Retinal pigment epithelial cell (primary cell): ENCODE measurements around the gene TUBB.

Experiments used
- DNase-seq: peaks from one replicate; pipeline ENCODE4 v3.0.0-alpha.2; 2010; ENCODE audit warnings: low read depth
- H3K4me3 ChIP-seq: 2 replicates; pipeline ENCODE4 v1.5.1; 2011; ENCODE audit warnings: mild to moderate bottlenecking, low read length, control low read depth, moderate library complexity
- TF ChIP-seq, protein P1 (sequence below): conservative IDR thresholded peaks from 2 replicates; pipeline ENCODE4 v1.5.1; 2011; ENCODE audit warnings: low read depth, low read length, control low read depth, inconsistent platforms

The TUBB gene

DNA sequence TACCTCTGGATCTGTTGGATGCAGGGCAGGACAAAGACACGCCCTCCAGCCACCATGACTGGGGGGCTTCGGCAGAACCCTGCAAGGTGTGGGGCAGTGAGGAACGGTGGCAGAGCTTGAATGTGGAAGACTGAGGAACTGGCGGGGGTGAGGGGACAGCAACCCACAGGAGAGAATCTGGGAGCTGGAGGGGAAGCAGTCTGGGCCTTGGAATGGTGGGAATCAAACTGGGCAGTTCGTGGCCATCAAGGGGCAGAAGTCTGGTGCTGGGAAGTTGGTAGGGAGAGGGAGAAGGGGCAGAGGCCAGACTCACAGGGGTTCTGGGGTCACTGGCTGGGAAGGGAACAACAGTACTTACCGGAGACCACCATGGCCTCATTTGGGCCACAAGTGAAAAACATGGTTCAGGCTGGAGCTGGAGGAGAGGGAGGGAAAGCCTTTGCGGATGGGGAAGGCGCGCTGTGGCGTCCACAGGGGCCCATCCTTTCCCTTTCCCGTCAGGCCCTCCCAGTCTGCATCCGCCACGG lies 21.7 kb downstream of the TUBB start:
- H3K4me3 ChIP-seq: peak overlapping the region; percentile 100
- TF ChIP-seq, protein P1, sequence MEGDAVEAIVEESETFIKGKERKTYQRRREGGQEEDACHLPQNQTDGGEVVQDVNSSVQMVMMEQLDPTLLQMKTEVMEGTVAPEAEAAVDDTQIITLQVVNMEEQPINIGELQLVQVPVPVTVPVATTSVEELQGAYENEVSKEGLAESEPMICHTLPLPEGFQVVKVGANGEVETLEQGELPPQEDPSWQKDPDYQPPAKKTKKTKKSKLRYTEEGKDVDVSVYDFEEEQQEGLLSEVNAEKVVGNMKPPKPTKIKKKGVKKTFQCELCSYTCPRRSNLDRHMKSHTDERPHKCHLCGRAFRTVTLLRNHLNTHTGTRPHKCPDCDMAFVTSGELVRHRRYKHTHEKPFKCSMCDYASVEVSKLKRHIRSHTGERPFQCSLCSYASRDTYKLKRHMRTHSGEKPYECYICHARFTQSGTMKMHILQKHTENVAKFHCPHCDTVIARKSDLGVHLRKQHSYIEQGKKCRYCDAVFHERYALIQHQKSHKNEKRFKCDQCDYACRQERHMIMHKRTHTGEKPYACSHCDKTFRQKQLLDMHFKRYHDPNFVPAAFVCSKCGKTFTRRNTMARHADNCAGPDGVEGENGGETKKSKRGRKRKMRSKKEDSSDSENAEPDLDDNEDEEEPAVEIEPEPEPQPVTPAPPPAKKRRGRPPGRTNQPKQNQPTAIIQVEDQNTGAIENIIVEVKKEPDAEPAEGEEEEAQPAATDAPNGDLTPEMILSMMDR: no peak
- DNase-seq: no peak

DNA sequence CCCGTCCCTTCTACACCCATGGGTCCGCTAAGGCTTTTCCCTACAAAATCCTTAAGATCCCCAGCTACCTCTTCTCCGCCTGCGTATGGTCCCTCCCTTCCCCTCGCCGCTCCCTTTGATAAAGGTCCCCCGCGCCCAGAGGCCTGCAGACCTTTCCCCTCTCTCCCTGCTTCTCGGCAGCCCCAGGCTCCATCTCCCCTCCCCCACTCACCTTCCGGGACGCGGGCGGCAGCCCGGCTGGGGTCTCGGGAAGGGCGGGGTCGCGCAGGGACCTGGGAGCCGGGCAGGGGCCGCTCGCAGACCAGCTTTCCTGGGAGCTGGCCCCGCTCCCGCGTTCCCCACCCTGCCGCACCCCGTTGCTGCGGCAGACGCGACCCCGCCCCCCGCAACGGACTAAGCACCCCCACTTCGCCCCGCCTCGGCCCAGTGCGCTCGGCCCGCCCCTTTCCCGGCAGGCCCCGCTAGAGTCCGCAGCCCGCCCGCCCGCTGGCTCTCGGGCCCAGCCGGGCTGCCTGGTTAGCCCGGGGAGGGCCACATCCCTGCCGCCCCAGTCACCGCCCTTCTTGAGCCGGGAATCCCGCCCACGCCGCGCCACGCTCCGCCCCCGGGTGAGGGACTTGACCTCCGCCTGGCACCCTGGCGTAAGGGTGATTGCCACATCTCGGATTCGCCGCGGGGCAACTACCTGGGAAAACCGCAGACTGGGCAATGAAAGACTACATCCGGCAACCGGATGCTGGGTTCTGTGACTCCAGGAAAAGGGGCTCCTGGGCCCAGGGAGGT lies 22.4 kb downstream of the TUBB start, which contains the start of gene FLOT1:
Gene FLOT1 (minus strand): TSS at position 372 of the 783 bp plus-strand sequence. CDS start 498 bp downstream, outside the sequence.
- DNase-seq: peak; percentile 87
- H3K4me3 ChIP-seq: peak within 1 kb of the TSS; percentile 100
- TF ChIP-seq, protein P1: no peak

DNA sequence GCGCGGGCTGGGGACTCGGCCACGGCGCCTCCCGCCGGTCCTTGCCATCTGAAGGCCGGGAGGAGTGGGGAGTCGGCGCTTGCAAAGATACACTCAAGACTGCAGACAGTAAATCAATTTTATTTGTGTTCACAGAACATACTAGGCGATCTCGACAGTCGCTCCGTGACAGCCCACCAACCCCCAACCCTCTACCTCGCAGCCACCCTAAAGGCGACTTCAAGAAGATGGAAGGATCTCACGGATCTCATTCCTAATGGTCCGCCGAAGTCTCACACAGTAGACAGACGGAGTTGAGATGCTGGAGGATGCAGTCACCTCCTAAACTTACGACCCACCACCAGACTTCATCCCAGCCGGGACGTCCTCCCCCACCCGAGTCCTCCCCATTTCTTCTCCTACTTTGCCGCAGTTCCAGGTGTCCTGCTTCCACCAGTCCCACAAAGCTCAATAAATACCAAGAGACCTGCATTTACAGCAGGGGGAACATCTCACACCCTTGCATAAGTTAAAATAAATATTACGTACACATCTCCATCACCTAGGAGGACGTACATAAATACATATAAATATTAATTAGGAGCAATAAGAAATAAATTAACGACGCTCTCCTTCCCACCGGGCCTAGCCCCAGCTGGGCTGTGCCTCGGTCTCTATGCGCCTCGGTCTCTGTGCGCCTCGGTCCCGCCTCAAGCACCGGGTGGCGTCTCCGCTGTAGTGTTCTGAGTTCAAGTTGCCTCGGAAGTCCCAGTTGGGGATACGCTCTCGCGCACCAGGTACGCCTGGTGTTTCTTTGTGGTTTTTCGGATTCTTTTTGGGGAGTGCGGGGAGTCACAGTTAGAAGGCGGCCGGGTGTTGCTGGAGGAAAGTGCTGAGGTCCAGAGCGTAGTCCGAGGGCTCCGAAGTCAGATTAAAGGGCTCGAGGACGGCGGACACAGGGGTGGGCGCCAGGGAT lies 23.2 kb downstream of the TUBB start:
- no peak for DNase-seq
- TF ChIP-seq, protein P1: no peak
- peak overlapping the region; percentile 100 for H3K4me3 ChIP-seq

DNA sequence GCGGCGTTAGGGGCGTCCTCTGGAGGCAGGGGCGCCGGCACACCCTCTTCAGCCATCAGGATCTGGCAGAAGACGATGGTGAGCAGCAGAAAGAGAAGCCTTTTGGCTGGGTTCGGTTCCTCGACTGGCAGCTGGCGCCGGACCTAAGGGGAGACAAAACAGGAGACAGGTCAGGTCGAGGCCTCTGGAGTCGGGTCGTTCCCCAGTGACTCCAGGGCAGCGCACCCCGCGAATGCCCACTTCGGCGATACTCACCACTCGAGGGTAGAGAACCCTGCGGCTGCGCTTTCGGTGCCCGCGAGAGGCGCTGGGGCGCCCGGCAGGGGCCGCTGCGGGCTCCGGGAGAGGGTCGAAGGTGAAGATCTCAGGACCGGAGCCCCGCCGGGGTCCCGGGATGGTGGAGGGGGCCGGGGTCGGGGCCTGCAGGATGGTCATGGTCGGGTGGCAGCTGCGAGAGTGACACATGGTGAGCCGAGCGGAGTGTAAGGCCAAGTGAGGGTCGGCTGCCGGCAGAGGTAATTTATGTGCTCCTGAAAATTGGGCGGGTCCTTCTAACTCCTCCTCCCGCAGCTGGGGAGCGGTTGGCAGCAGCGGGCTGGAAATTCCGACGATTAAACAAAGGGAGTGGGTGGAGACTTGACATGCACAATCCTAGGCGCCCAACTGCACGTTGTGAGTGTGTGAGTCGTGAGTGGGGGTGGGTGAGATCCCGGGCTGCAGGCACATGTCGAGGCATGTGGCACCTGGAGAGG lies 24.1 kb downstream of the TUBB start, which contains the start of gene IER3:
Gene IER3 (minus strand): TSS at position 494 of the 752 bp plus-strand sequence. CDS start 29 bp downstream, at position 465.
- H3K4me3 ChIP-seq: peak within 1 kb of the TSS; percentile 100
- peak; percentile 79 for DNase-seq
- TF ChIP-seq, protein P1: peak; percentile 65

DNA sequence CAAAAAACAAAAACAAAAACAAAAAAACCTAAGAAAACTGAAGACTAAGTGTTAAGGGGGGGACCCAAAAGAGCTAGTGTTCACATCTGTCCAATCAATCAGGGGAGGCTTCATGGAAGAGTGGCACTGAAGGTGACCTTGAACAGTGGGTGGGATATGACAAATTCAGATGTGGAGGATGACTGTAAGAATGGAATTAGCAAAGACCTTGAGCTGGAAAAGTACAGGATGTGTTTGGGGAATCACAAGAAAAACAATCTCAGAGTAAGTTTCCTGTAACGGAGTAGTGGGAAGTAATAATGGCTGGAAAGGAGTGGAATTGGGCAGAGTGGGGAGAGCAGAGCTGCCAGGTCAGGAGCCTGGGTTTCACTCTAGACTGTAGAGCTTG lies 27.1 kb downstream of the TUBB start:
- TF ChIP-seq, protein P1: no peak
- no peak overlapping the region for H3K4me3 ChIP-seq
- no peak for DNase-seq
